Uterus (tissue), 4 donors: ENCODE data around the gene S1PR2. TPM values are rescaled to one million over a fixed set of nuclear protein-coding genes. Genes with fewer than 3 reads are reported as not detected.
"Not testable (repeated sequence)": the region's sequence is repeated elsewhere in the genome, so short reads cannot be mapped to it uniquely, and the experiment has no call there.

Experiments
- DNase-seq, 2 donors: peaks; one replicate each; pipeline ENCODE4 v3.0.0-alpha.2; 2019 to 2020
- H3K27ac ChIP-seq, 2 donors: fragments of 200-600 bp; sonication (generic); 1 replicate in 1 of 2; 2 replicates in 1 of 2; pipeline ENCODE4 v1.5.1; 2016 to 2018
- H3K27me3 ChIP-seq, 2 donors: fragments of 200-600 bp; sonication (generic); one replicate each; pipeline ENCODE4 v1.5.1; 2018 to 2019; ENCODE audit warnings: control low read depth in 1 of 2
- H3K36me3 ChIP-seq, 2 donors: fragments of 200-600 bp; sonication (generic); one replicate each; pipeline ENCODE4 v1.5.1; 2019; ENCODE audit warnings: control low read depth in 1 of 2
- H3K4me1 ChIP-seq, 2 donors: fragments of 200-600 bp; sonication (generic); one replicate each; pipeline ENCODE4 v1.5.1; 2018 to 2019; ENCODE audit warnings: control low read depth in 1 of 2
- H3K4me3 ChIP-seq, 2 donors: fragments of 200-600 bp; sonication (generic); 1 replicate in 1 of 2; 2 replicates in 1 of 2; pipeline ENCODE4 v1.5.1; 2018 to 2019; ENCODE audit warnings: mild to moderate bottlenecking in 1 of 2
- H3K9me3 ChIP-seq, 2 donors: fragments of 200-600 bp; sonication (generic); one replicate each; pipeline ENCODE4 v1.5.1; 2019; ENCODE audit warnings: control low read depth in 1 of 2
- CTCF ChIP-seq, 4 experiments: fragments of 200-600 bp in 2 of 4; fragments of 450-650 bp in 2 of 4; sonication (generic) in 2 of 4; IDR thresholded peaks; one replicate each; pipeline ENCODE4 v1.5.1; 2016 to 2019; ENCODE audit warnings: antibody characterized with exemption in 4 of 4, mild to moderate bottlenecking in 2 of 4, moderate library complexity in 1 of 4
- POLR2A ChIP-seq, 2 donors: fragments of 450-650 bp; IDR thresholded peaks; one replicate each; pipeline ENCODE4 v1.6.1; 2016; ENCODE audit warnings: antibody characterized with exemption in 2 of 2, mild to moderate bottlenecking in 1 of 2, moderate library complexity in 1 of 2
- intact Hi-C: fragments of 100-400 bp; cut with DNase I; formaldehyde crosslinking; loops from one replicate; pipeline ENCODE4 v1.15.1; 2023; ENCODE audit warnings: low total_unique reads
- total RNA-seq, 4 donors: library from RNA; depleted of rRNA in 3 of 4; stranded (reverse); fragments of >200 nt in 3 of 4; gene quantifications; one replicate each; pipeline versions ENCODE4 v1.1.0 to v1.2.4, GENCODE V29; 2014 to 2023
- donor health status: DM: yes; HTN: yes; CAD: no.

The S1PR2 gene
- total RNA-seq, 4 donors from 2014 or later, result 1.3 to 32.5 (median 17.3) TPM

- intact Hi-C loops, result no loop called here
- Histone ChIP-seq H3K27me3 (no peaks in the 10 kb centered on the region), H3K27ac (no peak overlapping the region), H3K36me3 (no peaks in the 10 kb centered on the region), H3K9me3 (no peaks in the 10 kb centered on the region), H3K4me3 (no peak overlapping the region), H3K4me1 (no peaks in the 10 kb centered on the region)
- DNase-seq, result no peak
- TF ChIP-seq POLR2A (IDR thresholded peaks at IDR 0.05) (no peak), CTCF (IDR thresholded peaks at IDR 0.05) (no peak)
Measured at GRCh38 chr19:10206226-10206885, 24.8 kb downstream of the S1PR2 start.

- no peaks in the 10 kb centered on the region for H3K9me3 ChIP-seq
- no peak for TF ChIP-seq CTCF (IDR thresholded peaks at IDR 0.05)
- TF ChIP-seq POLR2A (IDR thresholded peaks at IDR 0.05), result no peak
- no peak overlapping the region for H3K4me3 ChIP-seq
- H3K27me3 ChIP-seq, result no peaks in the 10 kb centered on the region
- H3K36me3 ChIP-seq, result no peaks in the 10 kb centered on the region
- intact Hi-C loops, result no loop called here
- no peak overlapping the region for H3K27ac ChIP-seq
- no peaks in the 10 kb centered on the region for H3K4me1 ChIP-seq
- DNase-seq, result no peak
Measured at GRCh38 chr19:10205636-10206035, 25.5 kb downstream of the S1PR2 start.

GRCh38 chr19:10203686-10204085, 27.4 kb downstream of the S1PR2 start:
- H3K27ac ChIP-seq, result no peak overlapping the region
- H3K4me1 ChIP-seq, result no peaks in the 10 kb centered on the region
- no peaks in the 10 kb centered on the region for H3K27me3 ChIP-seq
- no peaks in the 10 kb centered on the region for H3K36me3 ChIP-seq
- TF ChIP-seq POLR2A (IDR thresholded peaks at IDR 0.05) (no peak), CTCF (IDR thresholded peaks at IDR 0.05) (no peak)
- H3K4me3 ChIP-seq, result no peak overlapping the region
- no peaks in the 10 kb centered on the region for H3K9me3 ChIP-seq
- no peak for DNase-seq
- intact Hi-C loops, result no loop called here

- no peak overlapping the region for H3K4me3 ChIP-seq
- H3K27me3 ChIP-seq, result no peaks in the 10 kb centered on the region
- DNase-seq, result no peak
- no peak overlapping the region for H3K27ac ChIP-seq
- H3K4me1 ChIP-seq, result no peaks in the 10 kb centered on the region
- H3K9me3 ChIP-seq, result no peaks in the 10 kb centered on the region
- TF ChIP-seq POLR2A (IDR thresholded peaks at IDR 0.05), result no peak
- no peaks in the 10 kb centered on the region for H3K36me3 ChIP-seq
- intact Hi-C loops, result no loop called here
Measured at GRCh38 chr19:10201176-10201575, 30.0 kb downstream of the S1PR2 start.

- intact Hi-C loops, result not testable (repeated sequence)
Measured at GRCh38 chr19:10200101-10200500, 31.0 kb downstream of the S1PR2 start.

GRCh38 chr19:10198889-10199644, 32.1 kb downstream of the S1PR2 start:
- H3K36me3 ChIP-seq, H3K9me3 ChIP-seq, H3K4me1 ChIP-seq, H3K27me3 ChIP-seq, H3K4me3 ChIP-seq, H3K27ac ChIP-seq, intact Hi-C loops, DNase-seq: not testable (repeated sequence)

More at GRCh38 chr19:10200101-10200500, 31.0 kb downstream of the S1PR2 start:
- not testable (repeated sequence) for H3K4me3 ChIP-seq, H3K27ac ChIP-seq, H3K9me3 ChIP-seq, DNase-seq, H3K27me3 ChIP-seq, H3K36me3 ChIP-seq, H3K4me1 ChIP-seq
